HepG2 (cell line): ENCODE measurements around the gene WDR59. TPM values are rescaled to one million over a fixed set of nuclear protein-coding genes. Genes with fewer than 3 reads are reported as not detected.

ENCODE experiments used
- HDAC2 ChIP-seq: sonication (generic); formaldehyde crosslinking; IDR thresholded peaks from 2 replicates; pipeline ENCODE4 v1.4.0; 2020; ENCODE audit warnings: missing genetic modification reagents
- MAFG ChIP-seq: sonication (generic); formaldehyde crosslinking; IDR thresholded peaks from 2 replicates; pipeline ENCODE4 v1.5.1; 2020; ENCODE audit warnings: mild to moderate bottlenecking, missing genetic modification reagents
- MEIS2 ChIP-seq: sonication (generic); formaldehyde crosslinking; IDR thresholded peaks from 2 replicates; pipeline ENCODE4 v1.9.0; 2021; ENCODE audit warnings: mild to moderate bottlenecking, missing genetic modification reagents
- POLR2A ChIP-seq, 2 experiments: IDR thresholded peaks; 2 replicates each; pipeline ENCODE4 v1.6.1; 2011; ENCODE audit warnings: low read depth in 2 of 2, low read length in 2 of 2, mild to moderate bottlenecking in 1 of 2, moderate library complexity in 1 of 2; ENCODE audit not compliant: insufficient read depth in 1 of 2
- SRF ChIP-seq: IDR thresholded peaks from 2 replicates; pipeline ENCODE4 v1.6.1; 2011; ENCODE audit warnings: mild to moderate bottlenecking, low read depth, low read length, moderate library complexity
- TOPORS ChIP-seq: sonication (generic); formaldehyde crosslinking; IDR thresholded peaks from 2 replicates; pipeline ENCODE4 v1.8.0; 2023; ENCODE audit warnings: mild to moderate bottlenecking, missing genetic modification reagents
- ZFAT ChIP-seq: sonication (generic); formaldehyde crosslinking; conservative IDR thresholded peaks from 2 replicates; pipeline ENCODE4 v1.8.1; 2023; ENCODE audit warnings: missing genetic modification reagents, inconsistent platforms
- ZNF33A ChIP-seq: sonication (generic); formaldehyde crosslinking; IDR thresholded peaks from 2 replicates; pipeline ENCODE4 v1.5.1; 2020; ENCODE audit warnings: missing genetic modification reagents, mild to moderate bottlenecking, moderate library complexity, borderline replicate concordance
- ZNF484 ChIP-seq: sonication (generic); formaldehyde crosslinking; IDR thresholded peaks from 2 replicates; pipeline ENCODE4 v1.5.1; 2020; ENCODE audit warnings: mild to moderate bottlenecking, low read depth, missing genetic modification reagents, borderline replicate concordance
- ZNF501 ChIP-seq: sonication (generic); formaldehyde crosslinking; IDR thresholded peaks from 2 replicates; pipeline ENCODE4 v1.5.1; 2020; ENCODE audit warnings: mild to moderate bottlenecking, moderate library complexity, missing genetic modification reagents
- ZNF598 ChIP-seq: sonication (generic); formaldehyde crosslinking; IDR thresholded peaks from 2 replicates; pipeline ENCODE4 v1.5.1; 2020; ENCODE audit warnings: mild to moderate bottlenecking, missing genetic modification reagents, borderline replicate concordance
- ZNF850 ChIP-seq: sonication (generic); formaldehyde crosslinking; conservative IDR thresholded peaks from 2 replicates; pipeline ENCODE4 v1.9.0; 2021; ENCODE audit warnings: mild to moderate bottlenecking, missing genetic modification reagents
- polyA plus RNA-seq, 8 experiments: library from polyadenylated mRNA; depleted of rRNA in 3 of 8; stranded (reverse) in 7 of 8; unstranded in 1 of 8; fragments of >200 nt; fragmentation: Illumina TruSeq in 4 of 8; extraction: Trizol in 4 of 8; gene quantifications; 2 replicates each; pipeline versions ENCODE4 v1.2.1 to v1.2.3, GENCODE V29; 2011 to 2016; ENCODE audit warnings: low read depth in 4 of 8, missing spikeins in 1 of 8, mixed read lengths in 1 of 8; ENCODE audit not compliant: insufficient read depth in 1 of 8
- total RNA-seq, 5 experiments: library from RNA; depleted of rRNA; stranded (reverse); fragments of >200 nt; fragmentation: Illumina TruSeq; extraction: Trizol; gene quantifications; 2 replicates each; pipeline ENCODE4 v1.2.3, GENCODE V29; 2016; ENCODE audit warnings: low read depth in 1 of 5
- TF ChIP-seq, protein P1 (sequence below): IDR thresholded peaks from 2 replicates; pipeline ENCODE4 v1.6.1; 2012; ENCODE audit warnings: low read depth, low read length, improper control_type of control experiment
- TF ChIP-seq, protein P2 (sequence below): sonication (generic); formaldehyde crosslinking; conservative IDR thresholded peaks from 2 replicates; pipeline ENCODE4 v1.8.0; 2022; ENCODE audit warnings: low read depth, missing genetic modification reagents
- TF ChIP-seq, protein P3 (sequence below): sonication (generic); formaldehyde crosslinking; IDR thresholded peaks from 2 replicates; pipeline ENCODE4 v1.5.0; 2020; ENCODE audit warnings: mild to moderate bottlenecking, low read depth, missing genetic modification reagents, borderline replicate concordance
- TF ChIP-seq, protein P4 (sequence below): sonication (generic); formaldehyde crosslinking; IDR thresholded peaks from 2 replicates; pipeline ENCODE4 v1.4.0; 2020; ENCODE audit warnings: mild to moderate bottlenecking, missing genetic modification reagents, borderline replicate concordance
- TF ChIP-seq, protein P5 (sequence below): IDR thresholded peaks from 2 replicates; pipeline ENCODE4 v1.6.1; 2016; ENCODE audit warnings: low read depth
- TF ChIP-seq, protein P6 (sequence below): sonication (generic); formaldehyde crosslinking; IDR thresholded peaks from 2 replicates; pipeline ENCODE4 v1.8.0; 2023; ENCODE audit warnings: mild to moderate bottlenecking, missing genetic modification reagents
- TF ChIP-seq, protein P7 (sequence below): sonication (generic); formaldehyde crosslinking; IDR thresholded peaks from 2 replicates; pipeline ENCODE4 v1.5.0; 2020; ENCODE audit warnings: mild to moderate bottlenecking, missing genetic modification reagents, moderate library complexity

Gene WDR59
- total and polyA plus RNA-seq, 2 of the 13 experiments (the other 11 are each of a cell fraction or from before 2014, with no cell fraction given) = 65.2 to 306 TPM

DNA sequence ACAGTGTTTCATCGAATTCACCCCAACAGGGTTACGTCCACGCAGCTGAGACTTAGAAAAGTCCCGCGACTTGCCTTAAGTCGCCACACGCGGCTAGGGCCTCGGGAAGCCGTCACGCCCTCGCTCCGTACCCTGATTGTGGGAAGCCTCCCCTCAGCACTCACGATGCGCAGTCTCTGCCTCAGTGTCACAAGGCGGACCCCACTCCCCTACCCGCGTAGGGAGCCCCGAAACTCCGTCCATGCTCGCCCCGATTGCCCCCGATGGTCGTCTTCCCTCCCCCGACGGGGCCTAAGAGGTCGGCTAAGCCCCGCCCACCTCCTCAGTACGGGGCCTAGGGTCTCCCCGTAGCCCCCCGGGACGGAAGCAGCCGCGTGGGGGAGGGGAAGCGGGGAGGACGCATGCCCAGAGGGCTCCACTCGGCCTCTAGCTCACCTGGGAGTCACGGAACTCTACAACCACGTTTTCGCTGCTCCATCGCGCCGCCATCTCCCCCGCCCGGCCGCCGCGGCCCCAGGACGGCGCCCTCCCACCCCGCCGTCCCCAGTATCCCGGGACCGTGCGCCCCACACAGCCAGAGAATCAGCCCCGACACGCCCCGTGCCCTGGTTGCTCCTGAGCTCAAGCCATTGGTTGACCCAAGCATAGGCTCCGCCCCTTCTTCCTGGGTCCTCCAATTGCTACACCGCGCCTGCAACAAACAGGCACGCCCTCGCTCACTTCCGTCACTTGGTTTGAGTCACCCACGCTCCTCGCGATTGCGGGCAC is at the start of gene WDR59 (continued):
- TF ChIP-seq, protein P1, sequence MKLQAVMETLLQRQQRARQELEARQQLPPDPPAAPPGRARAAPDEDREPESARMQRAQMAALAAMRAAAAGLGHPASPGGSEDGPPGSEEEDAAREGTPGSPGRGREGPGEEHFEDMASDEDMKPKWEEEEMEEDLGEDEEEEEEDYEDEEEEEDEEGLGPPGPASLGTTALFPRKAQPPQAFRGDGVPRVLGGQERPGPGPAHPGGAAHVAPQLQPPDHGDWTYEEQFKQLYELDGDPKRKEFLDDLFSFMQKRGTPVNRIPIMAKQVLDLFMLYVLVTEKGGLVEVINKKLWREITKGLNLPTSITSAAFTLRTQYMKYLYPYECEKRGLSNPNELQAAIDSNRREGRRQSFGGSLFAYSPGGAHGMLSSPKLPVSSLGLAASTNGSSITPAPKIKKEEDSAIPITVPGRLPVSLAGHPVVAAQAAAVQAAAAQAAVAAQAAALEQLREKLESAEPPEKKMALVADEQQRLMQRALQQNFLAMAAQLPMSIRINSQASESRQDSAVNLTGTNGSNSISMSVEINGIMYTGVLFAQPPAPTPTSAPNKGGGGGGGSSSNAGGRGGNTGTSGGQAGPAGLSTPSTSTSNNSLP = no peak
- TF ChIP-seq, protein P2, sequence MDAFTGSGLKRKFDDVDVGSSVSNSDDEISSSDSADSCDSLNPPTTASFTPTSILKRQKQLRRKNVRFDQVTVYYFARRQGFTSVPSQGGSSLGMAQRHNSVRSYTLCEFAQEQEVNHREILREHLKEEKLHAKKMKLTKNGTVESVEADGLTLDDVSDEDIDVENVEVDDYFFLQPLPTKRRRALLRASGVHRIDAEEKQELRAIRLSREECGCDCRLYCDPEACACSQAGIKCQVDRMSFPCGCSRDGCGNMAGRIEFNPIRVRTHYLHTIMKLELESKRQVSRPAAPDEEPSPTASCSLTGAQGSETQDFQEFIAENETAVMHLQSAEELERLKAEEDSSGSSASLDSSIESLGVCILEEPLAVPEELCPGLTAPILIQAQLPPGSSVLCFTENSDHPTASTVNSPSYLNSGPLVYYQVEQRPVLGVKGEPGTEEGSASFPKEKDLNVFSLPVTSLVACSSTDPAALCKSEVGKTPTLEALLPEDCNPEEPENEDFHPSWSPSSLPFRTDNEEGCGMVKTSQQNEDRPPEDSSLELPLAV (CRISPR knock-in tag) = no peak
- TF ChIP-seq ZNF484 (CRISPR knock-in tag) = no peak
- TF ChIP-seq ZNF501 (CRISPR knock-in tag) = peak; percentile 36
- TF ChIP-seq HDAC2 (CRISPR knock-in tag) = peak; percentile 59
- 0 out of 2 replicates have a peak, but pooled peaks have one; percentile 18 for TF ChIP-seq SRF
- TF ChIP-seq, protein P3, sequence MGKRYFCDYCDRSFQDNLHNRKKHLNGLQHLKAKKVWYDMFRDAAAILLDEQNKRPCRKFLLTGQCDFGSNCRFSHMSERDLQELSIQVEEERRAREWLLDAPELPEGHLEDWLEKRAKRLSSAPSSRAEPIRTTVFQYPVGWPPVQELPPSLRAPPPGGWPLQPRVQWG (CRISPR knock-in tag) = no peak
- TF ChIP-seq, protein P4, sequence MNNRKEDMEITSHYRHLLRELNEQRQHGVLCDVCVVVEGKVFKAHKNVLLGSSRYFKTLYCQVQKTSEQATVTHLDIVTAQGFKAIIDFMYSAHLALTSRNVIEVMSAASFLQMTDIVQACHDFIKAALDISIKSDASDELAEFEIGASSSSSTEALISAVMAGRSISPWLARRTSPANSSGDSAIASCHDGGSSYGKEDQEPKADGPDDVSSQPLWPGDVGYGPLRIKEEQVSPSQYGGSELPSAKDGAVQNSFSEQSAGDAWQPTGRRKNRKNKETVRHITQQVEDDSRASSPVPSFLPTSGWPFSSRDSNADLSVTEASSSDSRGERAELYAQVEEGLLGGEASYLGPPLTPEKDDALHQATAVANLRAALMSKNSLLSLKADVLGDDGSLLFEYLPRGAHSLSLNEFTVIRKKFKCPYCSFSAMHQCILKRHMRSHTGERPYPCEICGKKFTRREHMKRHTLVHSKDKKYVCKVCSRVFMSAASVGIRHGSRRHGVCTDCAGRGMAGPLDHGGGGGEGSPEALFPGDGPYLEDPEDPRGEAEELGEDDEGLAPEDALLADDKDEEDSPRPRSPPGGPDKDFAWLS (CRISPR knock-in tag) = peak; percentile 89
- TF ChIP-seq ZNF598 (CRISPR knock-in tag) = peak; percentile 76; the same call in 1 of the 2 replicates
- TF ChIP-seq ZFAT (CRISPR knock-in tag) = no peak
- TF ChIP-seq POLR2A (IDR thresholded peaks at IDR 0.05; ENCODE audit: insufficient read depth in 1 of 2, low read depth in 2 of 2, low read length in 2 of 2) = peak; percentile 86 to 90
- no peak for TF ChIP-seq ZNF33A (CRISPR knock-in tag)
- no peak for TF ChIP-seq MAFG (CRISPR knock-in tag)
- TF ChIP-seq, protein P5, sequence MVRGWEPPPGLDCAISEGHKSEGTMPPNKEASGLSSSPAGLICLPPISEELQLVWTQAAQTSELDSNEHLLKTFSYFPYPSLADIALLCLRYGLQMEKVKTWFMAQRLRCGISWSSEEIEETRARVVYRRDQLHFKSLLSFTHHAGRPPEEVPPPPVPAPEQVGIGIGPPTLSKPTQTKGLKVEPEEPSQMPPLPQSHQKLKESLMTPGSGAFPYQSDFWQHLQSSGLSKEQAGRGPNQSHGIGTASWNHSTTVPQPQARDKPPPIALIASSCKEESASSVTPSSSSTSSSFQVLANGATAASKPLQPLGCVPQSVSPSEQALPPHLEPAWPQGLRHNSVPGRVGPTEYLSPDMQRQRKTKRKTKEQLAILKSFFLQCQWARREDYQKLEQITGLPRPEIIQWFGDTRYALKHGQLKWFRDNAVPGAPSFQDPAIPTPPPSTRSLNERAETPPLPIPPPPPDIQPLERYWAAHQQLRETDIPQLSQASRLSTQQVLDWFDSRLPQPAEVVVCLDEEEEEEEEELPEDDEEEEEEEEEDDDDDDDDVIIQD (CRISPR knock-in tag) = peak; percentile 66; the same call in 1 of the 2 replicates
- peak; percentile 25; the same call in 1 of the 2 replicates for TF ChIP-seq TOPORS (CRISPR knock-in tag)
- TF ChIP-seq, protein P6, sequence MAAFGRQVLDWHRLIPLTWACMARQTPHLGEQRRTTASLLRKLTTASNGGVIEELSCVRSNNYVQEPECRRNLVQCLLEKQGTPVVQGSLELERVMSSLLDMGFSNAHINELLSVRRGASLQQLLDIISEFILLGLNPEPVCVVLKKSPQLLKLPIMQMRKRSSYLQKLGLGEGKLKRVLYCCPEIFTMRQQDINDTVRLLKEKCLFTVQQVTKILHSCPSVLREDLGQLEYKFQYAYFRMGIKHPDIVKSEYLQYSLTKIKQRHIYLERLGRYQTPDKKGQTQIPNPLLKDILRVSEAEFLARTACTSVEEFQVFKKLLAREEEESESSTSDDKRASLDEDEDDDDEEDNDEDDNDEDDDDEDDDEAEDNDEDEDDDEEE = peak; percentile 49
- TF ChIP-seq, protein P7, sequence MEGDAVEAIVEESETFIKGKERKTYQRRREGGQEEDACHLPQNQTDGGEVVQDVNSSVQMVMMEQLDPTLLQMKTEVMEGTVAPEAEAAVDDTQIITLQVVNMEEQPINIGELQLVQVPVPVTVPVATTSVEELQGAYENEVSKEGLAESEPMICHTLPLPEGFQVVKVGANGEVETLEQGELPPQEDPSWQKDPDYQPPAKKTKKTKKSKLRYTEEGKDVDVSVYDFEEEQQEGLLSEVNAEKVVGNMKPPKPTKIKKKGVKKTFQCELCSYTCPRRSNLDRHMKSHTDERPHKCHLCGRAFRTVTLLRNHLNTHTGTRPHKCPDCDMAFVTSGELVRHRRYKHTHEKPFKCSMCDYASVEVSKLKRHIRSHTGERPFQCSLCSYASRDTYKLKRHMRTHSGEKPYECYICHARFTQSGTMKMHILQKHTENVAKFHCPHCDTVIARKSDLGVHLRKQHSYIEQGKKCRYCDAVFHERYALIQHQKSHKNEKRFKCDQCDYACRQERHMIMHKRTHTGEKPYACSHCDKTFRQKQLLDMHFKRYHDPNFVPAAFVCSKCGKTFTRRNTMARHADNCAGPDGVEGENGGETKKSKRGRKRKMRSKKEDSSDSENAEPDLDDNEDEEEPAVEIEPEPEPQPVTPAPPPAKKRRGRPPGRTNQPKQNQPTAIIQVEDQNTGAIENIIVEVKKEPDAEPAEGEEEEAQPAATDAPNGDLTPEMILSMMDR (CRISPR knock-in tag) = peak; percentile 24; the same call in 1 of the 2 replicates
- no peak for TF ChIP-seq ZNF850 (CRISPR knock-in tag)
- peak; percentile 72 for TF ChIP-seq MEIS2 (CRISPR knock-in tag)
